Stimulated activated CD4-positive, alpha-beta T cell treated with anti-CD3 and anti-CD28 coated beads, Interleukin-1b, Interleukin-23, amount 100 ng/mL, for 48 hours (primary cell): Measurements from ENCODE around the gene PCBP4.
"Not testable (repeated sequence)": the region's sequence is repeated elsewhere in the genome, so short reads cannot be mapped to it uniquely, and the experiment has no call there.

Experiments used
- DNase-seq: peaks from one replicate; pipeline ENCODE4 v3.0.0-alpha.2; 2020

PCBP4 gene

DNA sequence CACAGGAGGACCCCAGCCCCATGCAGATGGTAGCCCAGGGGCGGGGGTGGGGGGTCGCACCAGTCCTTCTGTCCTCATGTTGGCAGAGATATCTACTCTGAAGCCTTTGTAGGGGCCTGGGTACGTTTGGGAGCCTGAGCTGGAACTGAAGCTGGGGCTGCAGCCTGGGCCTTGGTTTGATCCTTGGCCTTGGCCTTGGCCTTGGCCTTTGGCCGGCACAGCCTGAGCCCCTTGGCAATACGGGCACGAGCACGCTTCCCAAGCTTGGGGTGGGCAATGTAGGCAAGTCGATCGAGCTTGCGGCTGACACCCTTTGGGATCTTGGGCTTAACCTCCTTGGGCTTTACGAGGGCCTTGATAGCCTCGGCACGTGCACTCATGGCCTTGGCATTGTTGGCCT, 26.4 kb upstream of the PCBP4 start:
- not testable (repeated sequence) for DNase-seq

DNA sequence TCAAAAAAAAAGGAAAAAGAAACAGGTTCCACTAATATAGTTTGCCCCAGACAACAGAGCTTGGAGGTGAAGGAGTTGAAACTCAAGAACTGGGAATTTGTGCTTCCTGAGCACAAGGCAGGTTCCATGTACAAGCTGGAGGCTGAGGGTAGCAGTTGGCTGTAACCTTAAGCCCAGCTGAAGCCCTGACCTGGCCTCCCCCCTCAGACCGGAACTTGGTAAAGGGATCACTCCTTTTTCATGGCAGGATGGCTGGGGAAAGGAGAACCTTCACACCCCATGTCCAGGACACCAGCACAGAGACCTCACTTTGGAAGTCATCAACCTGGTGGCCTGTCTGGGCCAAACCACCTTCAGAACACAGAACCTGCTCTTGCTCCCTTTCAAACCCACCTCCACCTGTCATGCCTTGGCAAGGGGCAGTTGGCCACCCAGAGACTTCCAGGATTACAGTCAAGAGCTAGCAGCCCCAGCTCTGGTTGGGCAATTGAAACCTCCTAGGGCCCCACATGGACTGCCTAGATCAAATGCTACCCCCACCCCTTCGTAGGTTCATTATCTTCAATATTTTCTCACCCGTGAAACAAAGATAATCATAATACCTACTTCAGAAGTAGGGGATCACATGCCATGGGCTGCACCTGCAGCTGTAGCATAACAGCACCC, 24.9 kb upstream of the PCBP4 start:
- no peak for DNase-seq

DNA sequence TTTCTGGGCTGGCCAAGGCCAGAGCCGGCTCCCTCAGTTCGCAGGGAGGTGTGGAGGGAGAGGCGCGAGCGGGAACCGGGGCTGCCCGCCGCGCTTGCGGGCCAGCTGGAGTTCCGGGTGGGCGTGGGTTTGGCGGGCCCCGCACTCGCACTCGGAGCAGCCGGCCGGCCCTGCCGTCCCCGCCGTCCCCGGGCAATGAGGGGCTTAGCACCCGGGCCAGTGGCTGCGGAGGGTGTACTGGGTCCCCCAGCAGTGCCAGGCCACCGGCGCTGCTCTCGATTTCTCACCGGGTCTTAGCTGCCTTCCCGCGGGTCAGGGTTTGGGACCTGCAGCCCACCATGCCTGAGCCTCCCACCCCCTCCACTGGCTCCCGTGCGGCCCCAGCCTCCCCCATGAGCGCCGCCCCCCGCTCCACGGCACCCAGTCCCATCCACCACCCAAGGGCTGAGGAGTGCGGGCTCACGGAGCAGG, 23.3 kb upstream of the PCBP4 start:
- DNase-seq: not testable (repeated sequence)

DNA sequence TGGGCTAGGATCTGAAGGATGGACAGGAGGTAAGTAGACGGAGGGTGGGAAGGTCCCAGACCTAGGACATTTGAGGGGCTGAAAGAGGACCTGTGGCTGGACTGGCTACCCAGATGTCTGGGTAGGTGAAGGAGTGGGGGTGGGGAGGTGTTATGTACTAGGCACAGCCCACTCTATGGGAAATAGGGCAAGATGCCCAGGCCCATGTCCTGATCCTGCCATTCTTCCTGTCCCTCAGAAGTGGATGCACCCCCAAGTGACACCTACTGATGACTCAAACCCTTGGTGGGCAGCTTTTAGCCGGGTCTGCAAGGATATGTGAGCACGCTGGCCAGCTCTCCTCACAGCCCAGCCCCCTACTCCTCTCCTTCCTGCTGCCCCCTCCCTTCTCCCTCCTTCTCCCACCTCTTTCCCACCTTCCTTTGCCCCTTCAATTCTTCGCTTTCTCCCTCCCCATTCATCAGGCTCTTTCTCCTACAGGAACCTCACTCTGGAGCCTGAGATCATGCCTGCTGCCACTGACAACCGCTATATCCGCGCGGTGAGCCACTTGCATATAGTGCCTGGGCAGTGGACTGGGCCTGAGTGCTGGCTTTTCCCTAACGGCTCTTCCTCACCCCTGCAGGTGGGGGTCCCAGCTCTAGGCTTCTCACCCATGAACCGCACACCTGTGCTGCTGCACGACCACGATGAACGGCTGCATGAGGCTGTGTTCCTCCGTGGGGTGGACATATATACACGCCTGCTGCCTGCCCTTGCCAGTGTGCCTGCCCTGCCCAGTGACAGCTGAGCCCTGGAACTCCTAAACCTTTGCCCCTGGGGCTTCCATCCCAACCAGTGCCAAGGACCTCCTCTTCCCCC, 21.3 kb upstream of the PCBP4 start:
- no peak for DNase-seq

DNA sequence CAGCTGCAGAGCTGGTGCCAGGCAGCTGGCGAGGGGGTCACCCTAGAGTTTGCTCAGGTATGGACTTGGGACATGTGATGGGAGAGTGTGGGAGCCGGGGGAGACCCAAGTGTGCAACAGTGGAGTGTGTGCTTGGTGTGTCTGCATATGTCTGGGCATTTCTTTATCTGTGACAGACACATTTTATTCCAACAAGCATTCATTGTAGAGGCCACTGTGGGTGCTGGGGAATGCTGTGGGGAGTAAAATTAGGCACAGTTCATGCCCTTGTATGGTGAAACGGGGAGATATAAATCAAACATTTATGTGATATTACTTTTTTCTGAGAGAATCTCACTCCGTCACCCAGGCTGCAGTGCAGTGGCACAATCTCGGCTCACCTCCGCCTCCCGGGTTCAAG, 20.3 kb upstream of the PCBP4 start:
- DNase-seq: no peak

DNA sequence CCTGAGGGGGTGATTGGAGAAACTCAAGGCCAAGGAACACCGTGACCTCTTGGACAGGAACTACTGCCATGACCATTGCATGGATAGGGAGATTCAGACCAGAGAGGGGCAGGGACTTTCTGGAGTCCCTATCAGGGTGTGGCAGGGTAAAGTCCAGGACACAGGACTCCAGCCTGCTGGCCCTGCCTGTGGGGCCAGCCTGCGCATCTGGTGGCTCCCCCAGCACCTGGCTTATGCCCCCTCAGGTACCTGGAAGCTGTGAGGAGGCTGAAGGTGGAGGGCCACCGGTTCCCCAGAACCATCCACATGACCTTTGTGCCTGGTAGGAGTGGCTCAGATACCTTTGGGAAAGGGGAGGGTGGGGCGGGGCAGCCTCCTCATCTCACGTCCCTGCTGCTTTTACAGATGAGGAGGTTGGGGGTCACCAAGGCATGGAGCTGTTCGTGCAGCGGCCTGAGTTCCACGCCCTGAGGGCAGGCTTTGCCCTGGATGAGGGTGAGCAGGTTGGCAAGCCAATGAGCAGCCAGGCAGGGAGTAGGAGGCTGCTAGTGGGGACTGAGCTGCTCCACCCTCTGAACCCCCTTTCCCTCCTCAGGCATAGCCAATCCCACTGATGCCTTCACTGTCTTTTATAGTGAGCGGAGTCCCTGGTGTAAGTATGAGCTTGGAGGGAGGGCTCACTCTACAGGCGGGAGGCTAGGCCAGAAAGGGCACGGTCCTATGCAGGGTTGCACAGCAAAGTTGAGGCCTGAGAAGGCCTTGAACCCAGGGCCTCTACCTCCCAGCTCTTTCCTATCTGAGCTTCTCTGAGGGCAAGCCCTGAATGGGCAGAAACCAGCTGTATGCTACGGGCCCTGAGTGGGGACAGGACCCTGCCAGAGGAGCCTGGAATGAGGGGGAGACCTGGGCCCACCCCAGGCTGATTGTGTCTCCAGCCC, 19.0 kb upstream of the PCBP4 start:
- no peak for DNase-seq

DNA sequence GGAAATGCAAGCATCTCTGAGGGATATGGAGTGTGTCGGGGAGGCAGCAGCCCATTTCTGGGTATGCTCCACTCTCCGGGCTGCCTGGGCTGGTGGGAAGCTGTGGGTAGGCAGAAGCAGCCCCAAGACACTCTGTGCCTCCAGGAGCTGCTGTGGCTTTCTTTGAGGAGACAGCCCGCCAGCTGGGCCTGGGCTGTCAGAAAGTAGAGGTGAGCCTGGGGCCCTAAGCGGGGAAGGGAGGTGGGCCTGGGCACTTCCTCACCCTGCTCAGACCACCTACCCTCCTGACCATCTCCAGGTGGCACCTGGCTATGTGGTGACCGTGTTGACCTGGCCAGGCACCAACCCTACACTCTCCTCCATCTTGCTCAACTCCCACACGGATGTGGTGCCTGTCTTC, 17.8 kb upstream of the PCBP4 start:
- no peak for DNase-seq

DNA sequence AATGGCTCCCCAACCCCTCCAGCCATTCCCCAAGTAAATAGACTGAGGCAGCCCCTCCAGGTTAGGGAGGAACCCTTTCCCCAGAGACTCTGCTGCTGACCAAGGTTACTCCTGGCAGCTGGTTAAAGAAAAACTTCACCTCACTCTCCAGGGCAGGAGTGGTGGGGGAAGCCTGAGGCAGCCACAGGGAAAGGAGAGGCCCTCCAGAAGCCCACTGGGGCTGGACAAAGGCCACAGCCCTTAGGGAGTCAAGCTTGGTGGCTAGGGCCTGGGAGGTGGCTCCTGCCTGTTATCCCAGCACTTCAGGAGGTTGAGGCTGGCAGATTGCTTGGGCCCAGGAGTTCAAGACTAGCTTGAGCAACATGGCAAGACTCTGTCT, 17.0 kb upstream of the PCBP4 start:
- no peak for DNase-seq

DNA sequence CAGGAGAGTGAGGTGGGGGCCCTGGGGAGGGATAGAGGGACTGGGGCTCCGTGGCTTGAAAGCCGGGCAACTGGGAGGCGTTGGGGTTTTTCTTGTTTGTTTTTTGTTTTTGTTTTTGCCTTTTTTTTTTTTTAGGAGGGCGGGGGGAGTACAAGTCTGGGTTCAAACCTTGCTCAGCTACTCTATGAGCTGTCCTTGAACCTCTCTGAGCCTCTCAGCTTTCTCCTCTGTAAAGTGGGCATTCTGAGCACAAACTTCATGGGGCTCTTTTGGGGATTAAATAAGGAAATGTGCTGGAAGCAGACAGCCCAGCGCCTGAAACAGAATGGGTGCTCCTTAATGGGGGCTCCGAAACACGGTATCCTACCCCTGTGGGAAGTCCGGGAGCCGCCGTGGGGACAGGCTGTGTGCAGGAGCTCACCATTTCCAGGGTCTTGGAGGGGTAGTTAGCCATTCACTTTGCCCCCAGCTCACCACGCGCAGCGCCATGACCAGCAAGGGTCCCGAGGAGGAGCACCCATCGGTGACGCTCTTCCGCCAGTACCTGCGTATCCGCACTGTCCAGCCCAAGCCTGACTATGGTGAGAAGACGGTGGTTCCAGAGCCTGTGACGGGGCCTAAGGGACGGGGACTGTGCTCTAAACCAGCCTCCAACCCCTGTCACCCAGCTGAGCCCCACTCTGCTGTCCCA, 16.5 kb upstream of the PCBP4 start:
- no peak for DNase-seq

DNA sequence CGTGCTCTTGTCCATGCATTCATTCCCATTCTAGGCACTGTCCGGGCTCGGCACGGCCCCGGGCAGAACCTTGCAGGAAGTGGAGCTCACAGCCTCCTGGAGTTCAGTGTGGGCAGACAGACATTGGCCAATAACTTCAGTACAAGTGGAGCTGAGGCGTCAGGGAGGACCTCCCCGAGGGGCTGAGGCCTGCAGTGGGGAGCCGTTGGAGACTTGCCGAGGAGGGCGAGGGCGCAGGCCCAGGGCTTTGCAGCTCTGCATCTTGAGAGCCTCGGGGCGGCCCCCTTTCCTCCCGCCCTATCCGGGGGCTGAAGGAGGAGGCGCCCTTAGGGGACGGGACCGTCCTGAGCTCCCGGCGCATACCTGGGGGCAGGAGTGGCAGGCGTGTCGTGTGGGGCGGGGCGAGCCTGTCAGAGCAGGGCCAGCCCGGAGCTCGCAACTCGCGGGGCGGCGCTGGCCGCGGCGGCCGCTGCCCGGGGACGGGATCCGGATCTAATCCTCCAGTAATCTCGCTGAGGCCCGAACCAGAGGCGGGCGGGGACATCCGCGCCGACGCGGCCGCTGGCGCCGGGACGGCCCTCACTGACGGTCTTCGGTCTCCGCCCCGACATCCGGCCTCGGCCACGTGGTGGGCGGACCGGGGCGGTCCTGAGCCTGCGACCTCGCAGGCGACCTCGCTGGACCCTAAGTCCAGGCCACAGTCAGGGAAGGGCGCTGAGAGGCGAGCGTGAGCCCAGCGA, 15.8 kb upstream of the PCBP4 start, which contains the start of gene ACY1:
TSS of gene ACY1 (plus strand) at position 698 of the 740 bp plus-strand sequence. CDS start 530 bp downstream, outside the sequence.
- peak; percentile 86 for DNase-seq

DNA sequence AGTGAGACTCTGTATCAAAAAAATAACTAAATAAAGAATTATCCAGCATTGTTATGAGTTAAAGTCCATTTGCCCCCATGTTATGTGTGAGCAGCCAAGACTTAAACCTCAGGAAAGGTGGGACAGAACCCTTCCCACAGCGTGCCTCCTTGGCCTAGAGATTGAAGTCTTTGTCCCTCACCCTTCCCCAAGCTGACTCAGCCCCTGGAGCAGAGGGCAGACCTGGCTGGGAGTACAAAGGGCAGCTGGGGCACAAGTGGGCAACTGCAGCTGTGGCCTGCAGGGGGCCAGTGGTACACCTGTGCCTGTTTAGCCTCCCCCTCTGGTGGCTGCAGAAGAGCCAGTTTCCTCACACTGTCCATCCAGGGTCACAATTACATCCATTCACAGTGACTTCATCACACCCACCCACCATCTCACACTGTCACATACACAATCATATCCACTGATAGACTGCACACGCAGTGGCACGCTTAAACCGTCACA, 15.1 kb upstream of the PCBP4 start:
- peak; percentile 46 for DNase-seq

DNA sequence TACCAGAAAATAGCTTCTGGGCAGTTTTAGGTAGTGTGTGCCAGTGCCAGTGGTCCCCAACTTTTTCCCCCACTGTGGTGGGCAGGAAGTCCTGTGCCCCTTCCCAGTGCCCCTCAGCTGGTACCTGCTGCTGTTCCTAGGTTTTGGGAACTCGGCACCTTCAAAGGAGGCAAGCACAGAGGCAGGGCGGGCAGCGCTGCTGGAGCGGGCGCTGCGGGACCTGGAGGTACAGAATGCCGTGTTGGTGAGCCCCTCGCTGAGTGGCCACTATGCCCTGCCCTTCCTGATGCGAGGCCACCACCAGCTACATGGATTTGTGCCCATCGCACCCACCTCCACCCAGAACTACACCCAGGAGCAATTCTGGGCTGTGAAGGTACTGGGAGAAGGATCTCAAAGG, 13.0 kb upstream of the PCBP4 start:
- no peak for DNase-seq

DNA sequence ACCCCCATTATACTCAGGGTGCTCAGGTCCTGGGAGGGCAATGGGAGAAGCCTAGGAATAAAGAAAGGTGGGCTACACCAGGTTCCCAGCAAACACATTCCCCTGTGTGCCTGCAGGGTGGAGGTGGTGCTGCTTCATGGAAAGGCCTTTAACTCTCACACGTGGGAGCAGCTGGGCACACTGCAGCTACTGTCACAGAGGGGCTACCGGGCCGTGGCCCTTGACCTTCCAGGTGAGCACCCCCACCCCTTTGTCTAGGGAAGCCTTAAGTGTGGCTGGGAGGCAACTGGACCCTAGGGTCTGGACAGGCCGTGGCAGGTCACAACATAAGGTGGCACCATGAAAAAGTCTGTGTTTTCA, 10.9 kb upstream of the PCBP4 start:
- no peak for DNase-seq

DNA sequence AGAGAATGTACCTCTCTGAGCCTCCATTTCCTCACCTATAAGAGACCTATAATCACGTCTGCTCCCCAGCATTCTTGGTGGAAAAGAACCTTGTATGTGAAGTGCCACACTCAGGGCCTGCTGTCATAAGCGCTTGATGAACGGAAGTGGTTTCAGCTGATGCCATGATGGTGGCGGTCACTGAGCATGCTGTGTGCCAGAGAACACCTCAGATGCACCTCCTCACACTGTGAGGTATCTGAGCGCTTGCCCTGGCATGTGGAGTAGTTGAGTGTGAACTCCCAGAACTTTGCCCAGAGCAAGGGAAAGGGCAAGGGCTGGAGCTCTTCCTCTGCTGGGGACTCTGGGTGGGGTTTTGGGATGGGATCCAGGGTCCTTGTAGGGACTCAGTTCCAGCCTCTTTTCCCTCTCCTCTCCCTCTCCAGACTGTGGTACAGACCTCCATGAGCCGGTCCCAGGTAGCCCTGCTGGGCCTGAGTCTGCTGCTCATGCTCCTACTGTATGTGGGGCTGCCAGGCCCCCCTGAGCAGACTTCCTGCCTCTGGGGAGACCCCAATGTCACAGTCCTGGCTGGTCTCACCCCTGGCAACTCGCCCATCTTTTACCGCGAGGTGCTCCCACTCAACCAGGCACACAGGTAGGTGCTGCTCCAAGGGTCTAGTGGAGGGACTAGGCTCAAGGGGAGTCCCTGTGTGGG, 10.3 kb upstream of the PCBP4 start:
- DNase-seq: no peak

DNA sequence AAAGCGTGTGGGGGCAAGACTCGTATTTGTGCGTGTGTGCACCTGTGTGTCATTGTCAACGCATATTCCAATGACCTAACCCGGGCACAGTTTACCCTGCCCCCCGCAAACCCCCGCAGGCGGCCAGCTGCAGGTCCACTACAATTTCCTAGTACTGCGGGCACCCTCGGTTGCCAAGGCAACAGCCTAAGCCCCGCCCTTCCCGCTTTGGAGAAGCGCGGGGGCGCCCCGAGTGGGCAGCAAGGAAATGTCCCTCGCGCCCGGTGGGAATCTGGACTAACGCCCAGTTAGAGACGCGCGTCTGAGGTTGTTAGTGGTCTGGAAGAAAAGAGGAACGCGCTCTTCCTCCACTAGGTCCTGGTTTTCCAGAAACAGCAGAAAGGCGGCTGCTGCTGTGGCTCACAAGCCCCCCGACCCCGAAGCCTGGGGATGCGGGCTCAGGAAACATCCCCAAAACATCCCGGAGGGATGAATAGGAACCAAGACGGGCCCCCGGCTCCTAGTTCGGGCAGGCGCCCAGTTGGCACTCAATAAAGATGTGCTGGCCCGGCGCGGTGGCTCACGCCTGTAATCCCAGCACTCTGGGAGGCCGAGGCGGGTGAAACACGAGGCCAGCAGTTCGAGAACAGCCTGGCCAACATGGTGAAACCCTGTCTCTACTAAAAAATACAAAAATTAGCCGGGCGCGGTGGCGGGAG, 8.7 kb upstream of the PCBP4 start:
- DNase-seq: no peak

DNA sequence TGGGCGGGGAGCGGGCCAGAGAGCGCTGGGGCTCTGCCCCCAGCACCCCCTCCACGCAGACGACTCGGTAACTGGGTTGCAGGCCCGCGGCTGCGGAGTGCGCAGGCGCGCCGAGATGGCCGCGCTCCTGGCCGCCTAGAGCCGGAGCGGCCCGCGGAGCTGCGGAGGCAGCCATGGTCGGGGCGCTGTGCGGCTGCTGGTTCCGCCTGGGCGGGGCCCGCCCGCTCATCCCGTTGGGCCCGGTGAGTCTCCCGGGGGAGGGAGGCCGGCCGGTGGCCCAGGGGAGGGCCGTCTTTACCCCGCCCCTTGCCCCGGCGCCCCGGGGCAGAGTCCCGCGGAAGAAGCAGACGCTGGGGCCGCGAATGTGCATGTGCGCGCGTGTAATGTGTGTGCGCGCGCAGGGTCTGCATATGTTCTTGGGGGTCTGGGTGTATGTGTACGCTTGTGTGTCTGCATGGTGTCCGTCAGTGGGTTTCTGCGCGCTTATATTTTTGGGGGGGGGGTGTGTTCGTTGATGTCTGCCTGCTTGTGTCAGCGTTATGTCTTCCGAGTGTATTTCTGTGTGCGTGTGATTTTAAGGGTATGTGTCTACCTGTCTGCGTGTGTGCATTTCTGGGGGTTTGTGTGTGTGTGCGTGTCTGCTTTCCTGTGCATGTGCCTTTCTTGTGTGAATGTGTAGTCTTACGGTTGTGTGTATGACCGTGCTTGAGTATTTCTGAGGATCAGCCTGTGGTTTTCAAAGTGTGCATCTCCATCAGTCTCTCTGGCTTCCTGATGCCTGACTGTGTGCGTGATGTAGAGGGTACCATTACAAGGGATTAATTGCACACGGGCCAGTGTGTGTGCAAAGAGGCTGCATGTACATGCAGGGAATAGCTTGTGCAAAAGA, 8.0 kb upstream of the PCBP4 start, which contains the start of gene ABHD14A:
TSS of gene ABHD14A (plus strand) at position 102 of the 889 bp plus-strand sequence. CDS start at position 174, 72 bp downstream.
- DNase-seq: peak; percentile 69

DNA sequence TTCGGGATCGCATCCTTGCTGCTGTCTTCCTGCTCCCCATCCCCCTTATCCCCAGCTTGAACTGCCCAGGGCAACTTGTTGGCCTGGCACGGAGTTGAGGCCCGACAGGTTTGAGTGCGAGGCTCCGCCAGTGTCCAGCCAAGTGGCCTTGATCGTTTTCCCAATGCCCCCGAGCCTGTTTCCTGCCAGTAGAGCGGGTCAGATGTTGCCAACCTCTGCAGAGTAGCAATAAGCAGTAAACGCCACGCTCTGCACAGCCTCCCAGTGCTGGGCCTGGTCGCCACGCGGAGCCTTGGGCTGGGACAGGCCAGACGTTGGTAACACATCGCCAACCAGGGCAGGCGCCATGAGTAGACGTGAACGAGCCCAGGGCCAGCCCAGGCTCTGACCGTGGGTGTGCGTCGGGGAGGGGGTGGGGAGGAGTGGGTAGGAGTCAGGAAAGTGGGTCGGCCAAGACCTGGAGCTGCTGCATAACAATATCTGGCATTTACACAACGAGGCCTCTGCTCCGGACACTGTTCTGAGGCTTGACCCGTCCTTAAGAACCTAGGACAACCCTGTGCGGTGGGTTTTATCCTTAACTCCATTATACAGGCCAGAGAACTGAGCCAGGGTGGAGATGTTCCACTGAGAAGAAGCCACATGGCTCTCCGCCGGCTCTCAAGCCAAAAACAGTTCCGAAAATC, 7.2 kb upstream of the PCBP4 start:
- DNase-seq: peak; percentile 32

DNA sequence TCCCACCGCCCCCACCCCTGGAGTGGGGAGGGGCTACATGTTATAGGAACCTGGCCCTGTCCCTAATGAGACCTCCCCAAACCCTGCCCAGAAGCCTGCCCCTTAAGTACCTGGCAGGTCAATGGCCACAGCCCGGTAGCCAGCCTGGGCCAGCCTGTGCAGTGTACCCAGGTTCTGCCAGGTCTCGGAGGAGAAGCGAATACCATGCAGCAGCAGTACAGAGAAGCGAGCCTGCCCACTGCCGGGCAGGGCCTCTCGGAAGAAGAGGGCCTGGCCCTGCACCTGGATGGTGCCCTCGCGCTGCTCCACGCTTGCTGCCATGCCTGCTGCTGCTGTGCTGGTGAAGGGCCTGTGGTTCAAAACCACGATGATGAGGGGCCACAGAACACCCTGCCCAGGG, 4.1 kb upstream of the PCBP4 start:
- DNase-seq: no peak
